COLO829 (cell line): Measurements from ENCODE around the gene NXPH2.
"Not testable (repeated sequence)": the region's sequence is repeated elsewhere in the genome, so short reads cannot be mapped to it uniquely, and the experiment has no call there.

ENCODE experiments used
- DNase-seq: peaks from one replicate; pipeline ENCODE4 v3.0.0; 2012; ENCODE audit warnings: low spot score

NXPH2 gene

DNA sequence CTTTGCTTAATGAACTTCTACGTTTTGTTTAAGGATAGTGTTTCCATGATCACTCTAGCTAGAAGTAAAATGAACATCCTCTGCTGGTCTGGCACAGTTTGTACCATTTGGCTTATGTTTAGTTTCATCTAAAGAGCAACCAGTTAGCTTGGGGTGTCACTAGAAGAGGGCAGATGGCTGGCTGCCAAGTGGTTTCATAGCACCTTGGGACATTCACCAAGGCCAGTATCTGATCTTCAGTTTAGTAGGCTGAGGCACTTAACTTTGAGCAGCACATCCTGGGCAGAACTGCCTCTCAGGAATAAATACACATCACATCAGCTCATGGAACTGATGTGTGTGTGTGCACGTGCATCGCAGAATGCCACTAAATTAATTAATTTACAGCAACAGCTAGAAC is 68.4 kb downstream of the NXPH2 start:
- DNase-seq: no peak

DNA sequence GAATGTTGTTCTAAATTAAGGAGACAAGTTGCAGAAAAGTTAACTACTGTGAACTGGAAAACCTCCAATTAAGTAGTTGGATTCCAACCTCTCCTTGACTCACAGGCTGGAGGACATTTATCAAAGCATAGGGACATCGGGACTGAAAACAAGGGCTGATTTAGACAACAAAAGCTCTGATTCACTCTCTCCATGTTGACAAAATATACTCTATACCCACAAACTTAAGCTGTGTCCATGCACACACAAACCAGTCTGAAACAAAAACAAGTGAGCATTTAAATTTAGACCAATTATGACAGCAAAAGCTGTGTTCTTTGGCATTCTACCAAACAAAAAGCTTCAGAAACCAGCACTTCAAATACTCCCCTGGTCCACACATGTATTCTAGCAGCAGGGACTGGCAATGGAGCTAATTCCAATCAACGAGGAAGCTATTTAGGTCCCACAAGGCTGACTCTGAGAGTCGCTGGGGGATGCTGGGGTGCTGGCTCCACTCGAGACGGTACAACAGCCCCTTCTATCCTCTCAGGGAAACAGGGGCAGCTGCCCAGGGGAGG is 71.4 kb downstream of the NXPH2 start:
- peak; percentile 14 for DNase-seq

GRCh38 chr2:138707392-138708074 is 72.7 kb downstream of the NXPH2 start:
- DNase-seq: no peak

GRCh38 chr2:138703242-138703641 is 76.9 kb downstream of the NXPH2 start:
- DNase-seq: no peak

DNA sequence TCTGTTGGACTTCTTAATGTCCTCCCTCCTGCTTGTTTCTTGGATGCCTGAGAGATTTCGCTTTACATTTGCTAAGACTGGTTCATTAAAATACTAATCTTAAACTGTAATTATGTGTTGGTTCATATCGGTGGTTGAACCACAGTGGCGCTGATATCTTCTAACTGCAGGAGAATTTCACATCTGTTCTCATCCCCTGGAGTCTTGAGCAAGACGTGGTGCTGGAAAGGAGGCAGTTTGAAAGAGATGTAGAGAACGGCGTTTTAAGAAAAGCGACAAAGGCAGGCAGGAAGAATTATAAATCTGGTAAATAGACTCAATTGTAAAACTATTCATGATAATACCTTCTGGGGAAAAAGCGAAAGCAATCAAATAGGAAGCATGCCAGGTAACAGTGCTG is 79.5 kb downstream of the NXPH2 start:
- no peak for DNase-seq

DNA sequence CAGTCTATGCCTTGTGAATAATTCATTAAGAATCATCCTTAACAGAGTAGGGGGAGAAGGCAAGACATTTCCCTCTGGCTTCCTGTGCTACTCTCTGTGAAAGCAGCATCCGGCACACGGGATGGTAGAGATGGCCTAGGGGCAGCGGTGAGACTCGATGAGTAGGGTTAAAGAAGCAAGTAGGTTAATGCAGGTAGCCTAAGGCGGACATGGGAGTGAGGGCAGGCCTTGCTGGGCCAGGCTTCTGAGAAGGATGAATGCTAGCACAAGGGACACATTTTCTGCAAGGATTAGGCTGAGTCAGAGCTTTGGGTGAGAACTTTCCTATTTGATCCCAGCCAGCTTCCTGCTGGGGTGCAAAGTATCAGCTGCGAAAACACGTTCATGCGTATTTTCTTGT is 80.8 kb downstream of the NXPH2 start:
- no peak for DNase-seq

DNA sequence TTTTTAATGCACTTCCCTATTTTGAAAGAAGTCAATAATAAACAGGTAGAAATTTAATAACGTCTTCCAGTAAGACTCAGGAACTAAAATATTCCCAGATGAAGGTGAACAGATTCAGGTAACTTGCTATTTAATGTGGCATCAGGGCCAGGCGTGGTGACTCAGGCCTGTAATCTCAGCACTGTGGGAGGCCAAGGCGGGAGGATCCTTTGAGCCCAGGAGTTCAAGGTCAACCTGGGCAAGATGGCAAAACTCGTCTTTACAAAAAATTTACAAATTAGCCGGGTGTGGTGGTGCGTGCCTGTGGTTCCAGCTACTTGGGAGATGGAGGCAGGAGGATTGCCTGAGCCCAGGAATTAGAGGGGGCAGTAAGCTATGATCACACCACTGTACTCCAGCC is 81.8 kb downstream of the NXPH2 start:
- no peak for DNase-seq

- no peak for DNase-seq
These were observed 88.5 kb downstream of the NXPH2 start for GRCh38 chr2:138691667-138692066.

DNA sequence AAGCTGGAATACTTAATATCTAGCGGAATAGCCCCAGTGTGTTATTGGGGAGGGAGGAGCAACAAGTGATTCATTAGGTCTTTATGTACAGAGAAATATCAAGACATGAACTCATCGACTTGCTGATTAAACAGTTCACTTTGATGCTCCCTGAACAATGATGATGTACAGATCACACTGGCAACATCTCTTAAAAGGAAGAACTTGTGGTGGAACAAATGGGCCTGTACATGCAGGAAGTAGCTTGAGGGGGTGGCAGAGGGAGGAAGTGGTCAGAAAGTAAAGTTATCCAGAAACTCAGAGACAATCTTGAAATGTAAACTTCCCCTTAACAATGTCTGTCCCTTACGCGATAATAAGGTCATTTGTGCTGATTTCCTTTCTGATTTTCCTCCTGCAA is 90.5 kb downstream of the NXPH2 start:
- peak; percentile 8 for DNase-seq

GRCh38 chr2:138682163-138682562 is 98.0 kb downstream of the NXPH2 start:
- no peak for DNase-seq

DNA sequence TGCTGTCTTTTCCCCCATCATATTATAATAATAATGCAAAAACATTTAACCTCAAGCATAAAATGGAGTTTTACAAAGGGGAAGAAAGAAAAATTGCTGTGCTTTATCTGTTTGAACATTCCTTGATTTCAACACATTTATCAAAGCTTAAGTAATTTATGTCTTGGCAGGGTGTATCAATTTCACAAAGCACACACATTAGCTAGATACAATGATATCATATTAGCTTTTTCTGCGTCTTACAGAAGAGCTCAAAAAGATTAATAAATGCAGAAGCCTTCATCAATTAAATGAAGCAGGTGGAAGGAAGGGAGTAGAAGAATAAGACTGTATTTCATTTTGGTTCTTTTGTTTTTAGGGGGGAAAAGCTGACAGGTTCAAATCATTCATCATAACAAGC is 103.0 kb downstream of the NXPH2 start:
- no peak for DNase-seq

DNA sequence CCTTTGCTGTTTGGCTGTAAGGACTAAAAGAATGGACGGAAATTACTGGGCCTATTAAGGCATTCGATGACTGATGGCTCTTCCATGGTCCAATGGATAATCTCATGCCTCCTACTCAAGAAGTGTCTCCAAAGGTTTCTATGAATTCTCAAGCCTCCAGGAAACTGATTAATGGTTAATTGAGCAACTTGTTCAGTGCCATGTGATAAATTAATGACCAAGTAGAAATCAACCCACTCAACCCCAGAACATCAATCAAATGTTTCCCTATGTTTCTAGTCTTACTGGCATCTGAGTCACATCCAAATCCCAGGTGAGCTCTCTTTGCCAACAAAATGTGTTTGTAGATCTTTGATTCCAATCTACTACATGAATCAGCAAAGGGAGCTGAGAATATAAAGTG is 103.6 kb downstream of the NXPH2 start:
- no peak for DNase-seq

DNA sequence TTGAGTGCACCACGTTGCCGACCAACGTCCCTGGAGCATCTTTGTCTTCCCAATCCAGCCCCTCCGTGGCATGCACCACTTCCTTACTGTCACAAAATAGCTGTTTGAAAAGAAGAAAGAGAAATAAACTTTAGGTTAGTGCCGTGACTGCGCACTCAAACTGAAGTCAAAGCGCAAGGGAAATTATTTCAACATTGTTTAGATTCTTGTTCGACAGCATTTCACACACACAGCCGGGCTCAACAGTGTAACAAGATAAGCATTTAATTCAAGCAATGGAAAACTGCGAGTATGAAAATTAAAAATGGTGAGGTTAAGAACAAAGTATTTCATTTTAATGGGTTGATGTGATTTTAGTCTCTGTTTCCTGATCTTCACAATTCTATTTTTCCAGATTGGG is 108.6 kb downstream of the NXPH2 start:
- no peak for DNase-seq

- no peak for DNase-seq
These were observed 109.5 kb downstream of the NXPH2 start for GRCh38 chr2:138670734-138671133.

DNA sequence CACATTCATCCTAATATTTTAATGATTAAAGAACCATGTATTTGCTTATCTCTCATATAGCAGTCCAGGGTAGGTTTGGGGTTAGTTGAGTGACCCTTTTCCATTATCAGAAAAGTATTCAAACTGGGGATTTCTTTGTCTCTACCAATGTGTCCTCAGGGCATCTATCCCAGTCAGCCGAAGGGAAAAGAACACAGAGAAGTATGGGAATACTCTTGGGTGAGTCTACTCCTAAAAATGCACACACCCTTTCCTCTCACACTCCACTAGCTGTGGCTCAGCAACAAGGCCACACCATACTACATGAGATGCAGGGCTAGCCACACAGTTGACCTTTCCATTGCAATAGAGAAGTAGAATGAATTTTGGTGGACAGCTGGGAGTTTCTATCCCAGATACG is 114.3 kb downstream of the NXPH2 start:
- DNase-seq: no peak

- DNase-seq: no peak
These were observed 121.8 kb downstream of the NXPH2 start for GRCh38 chr2:138658187-138658894.

GRCh38 chr2:138654146-138654545 is 126.0 kb downstream of the NXPH2 start:
- DNase-seq: no peak

DNA sequence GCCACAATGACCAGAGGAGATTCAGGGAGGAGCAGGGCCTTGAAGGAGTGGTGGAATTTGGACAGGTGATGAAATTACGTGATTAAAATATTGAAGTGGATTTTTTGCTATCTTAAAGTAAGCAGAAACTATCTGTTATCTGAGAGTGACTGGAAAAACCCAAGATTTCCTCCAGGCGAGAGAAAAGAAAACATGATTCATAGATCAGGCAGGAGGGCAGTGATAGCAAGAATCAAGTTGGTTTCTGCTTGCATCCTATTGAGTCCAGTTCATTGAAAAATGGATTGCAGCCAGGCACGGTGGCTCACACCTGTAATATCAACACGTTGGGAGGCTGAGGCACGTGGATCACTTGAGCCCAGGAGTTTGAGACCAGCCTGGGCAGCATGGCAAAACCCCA is 127.8 kb downstream of the NXPH2 start:
- no peak for DNase-seq

GRCh38 chr2:138649571-138649970 is 130.6 kb downstream of the NXPH2 start:
- no peak for DNase-seq

- DNase-seq: no peak
These were observed 131.6 kb downstream of the NXPH2 start for GRCh38 chr2:138648606-138649005.

DNA sequence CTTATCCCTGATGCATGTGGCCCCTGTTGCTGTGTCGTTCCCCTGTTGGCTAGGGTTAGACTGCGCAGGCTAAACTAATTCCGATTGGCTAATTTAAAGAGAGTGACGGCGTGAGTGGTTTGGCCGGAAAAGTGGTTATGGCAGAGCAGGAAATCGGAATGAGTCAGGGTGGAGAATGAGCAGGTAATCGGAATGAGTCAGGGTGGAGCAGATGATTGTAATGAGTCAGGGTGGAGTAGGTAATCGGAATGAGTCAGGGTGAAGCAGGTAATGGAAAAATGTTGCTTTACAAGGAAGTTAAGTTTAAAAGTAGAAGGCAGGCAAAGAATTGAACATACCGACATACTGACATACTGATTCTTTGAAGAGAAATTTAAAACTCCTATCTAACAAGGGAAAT is 135.4 kb downstream of the NXPH2 start:
- not testable (repeated sequence) for DNase-seq

GRCh38 chr2:138640921-138641676 is 139.1 kb downstream of the NXPH2 start:
- DNase-seq: no peak

DNA sequence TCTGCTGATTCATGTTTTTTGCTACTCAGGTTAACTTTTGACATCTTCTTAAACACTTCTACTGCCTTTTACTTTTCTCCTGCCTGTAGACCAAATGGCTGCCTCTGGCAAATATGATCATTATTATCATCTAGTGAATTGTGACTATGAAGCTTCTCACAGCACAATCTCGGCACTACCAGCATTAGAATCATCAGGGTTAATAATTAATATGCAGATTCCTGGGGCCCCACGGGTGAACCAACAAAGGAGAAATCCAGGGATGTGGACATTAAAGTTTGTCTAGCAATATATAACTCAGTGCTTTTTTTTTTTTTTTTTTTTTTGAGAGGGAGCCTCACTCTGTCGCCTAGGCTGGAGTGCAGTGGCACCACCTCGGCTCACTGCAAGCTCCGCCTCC is 142.5 kb downstream of the NXPH2 start:
- no peak for DNase-seq
